GM18907 (cell line): ENCODE measurements around the gene AMER2.

ENCODE experiments used
- ATAC-seq: cut with Tn5 transposase; IDR thresholded peaks from one replicate; pipeline ENCODE4 v1.9.1; 2021; ENCODE audit warnings: mild to moderate bottlenecking, moderate library complexity; ENCODE audit not compliant: unreplicated experiment

Gene AMER2, protein sequence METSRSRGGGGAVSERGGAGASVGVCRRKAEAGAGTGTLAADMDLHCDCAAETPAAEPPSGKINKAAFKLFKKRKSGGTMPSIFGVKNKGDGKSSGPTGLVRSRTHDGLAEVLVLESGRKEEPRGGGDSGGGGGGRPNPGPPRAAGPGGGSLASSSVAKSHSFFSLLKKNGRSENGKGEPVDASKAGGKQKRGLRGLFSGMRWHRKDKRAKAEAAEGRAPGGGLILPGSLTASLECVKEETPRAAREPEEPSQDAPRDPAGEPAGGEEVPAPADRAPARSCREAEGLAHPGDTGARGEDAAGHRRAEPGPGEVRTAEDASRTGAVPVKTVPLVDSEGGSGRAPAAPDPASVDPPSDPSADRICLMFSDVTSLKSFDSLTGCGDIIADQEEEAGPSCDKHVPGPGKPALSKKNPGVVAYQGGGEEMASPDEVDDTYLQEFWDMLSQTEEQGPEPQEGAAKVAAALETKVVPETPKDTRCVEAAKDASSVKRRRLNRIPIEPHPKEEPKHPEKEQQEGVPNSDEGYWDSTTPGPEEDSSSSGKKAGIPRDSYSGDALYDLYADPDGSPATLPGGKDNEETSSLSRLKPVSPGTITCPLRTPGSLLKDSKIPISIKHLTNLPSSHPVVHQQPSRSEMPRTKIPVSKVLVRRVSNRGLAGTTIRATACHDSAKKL

GRCh38 chr13:25171517-25172302, at the start of gene AMER2:
Gene AMER2, minus strand, starts transcription at chr13:25172288. Its CDS starts 669 bp downstream, at chr13:25171619.
- ATAC-seq = no peak

GRCh38 chr13:25218019-25218418, 45.9 kb upstream of the AMER2 start:
- ATAC-seq = no peak

- no peak for ATAC-seq
Measured at GRCh38 chr13:25217023-25217885, 45.2 kb upstream of the AMER2 start.

DNA sequence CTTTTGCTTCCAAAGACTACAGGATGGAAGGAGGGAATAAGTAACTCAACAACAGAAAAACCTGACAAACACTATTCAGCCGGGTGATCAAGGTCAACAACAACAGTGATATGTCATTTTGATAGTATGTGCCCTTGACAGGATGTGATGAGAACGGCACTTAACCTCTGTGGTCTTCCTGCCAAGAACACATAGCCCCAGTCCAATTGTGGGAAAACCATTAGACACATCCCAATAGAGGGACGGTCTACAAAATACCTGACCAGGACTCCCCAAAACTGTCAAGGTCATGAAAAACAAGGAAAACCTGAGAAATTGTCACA, 43.1 kb upstream of the AMER2 start:
- ATAC-seq = no peak

- ATAC-seq = no peak
Measured at GRCh38 chr13:25214491-25215252, 42.6 kb upstream of the AMER2 start.

DNA sequence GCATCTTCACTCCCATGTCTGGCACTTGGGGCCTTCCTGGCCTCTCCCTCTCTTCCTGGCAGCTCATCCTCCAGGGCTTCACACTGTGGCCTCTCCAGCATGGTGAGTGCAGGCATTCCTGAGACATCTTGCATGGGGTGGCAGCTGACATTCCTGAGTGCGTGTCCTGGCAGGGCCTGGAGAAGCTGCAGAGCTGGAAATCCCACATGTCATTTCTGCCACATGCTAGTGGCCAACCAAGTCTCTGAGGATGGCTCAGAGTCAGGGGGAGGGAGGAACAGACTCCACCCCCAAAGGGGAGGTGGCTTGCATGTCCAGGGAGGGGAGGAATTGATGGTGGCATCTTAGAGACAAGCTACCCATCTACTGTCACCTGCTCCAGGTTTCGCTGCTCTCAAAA, 41.6 kb upstream of the AMER2 start:
- ATAC-seq = no peak

DNA sequence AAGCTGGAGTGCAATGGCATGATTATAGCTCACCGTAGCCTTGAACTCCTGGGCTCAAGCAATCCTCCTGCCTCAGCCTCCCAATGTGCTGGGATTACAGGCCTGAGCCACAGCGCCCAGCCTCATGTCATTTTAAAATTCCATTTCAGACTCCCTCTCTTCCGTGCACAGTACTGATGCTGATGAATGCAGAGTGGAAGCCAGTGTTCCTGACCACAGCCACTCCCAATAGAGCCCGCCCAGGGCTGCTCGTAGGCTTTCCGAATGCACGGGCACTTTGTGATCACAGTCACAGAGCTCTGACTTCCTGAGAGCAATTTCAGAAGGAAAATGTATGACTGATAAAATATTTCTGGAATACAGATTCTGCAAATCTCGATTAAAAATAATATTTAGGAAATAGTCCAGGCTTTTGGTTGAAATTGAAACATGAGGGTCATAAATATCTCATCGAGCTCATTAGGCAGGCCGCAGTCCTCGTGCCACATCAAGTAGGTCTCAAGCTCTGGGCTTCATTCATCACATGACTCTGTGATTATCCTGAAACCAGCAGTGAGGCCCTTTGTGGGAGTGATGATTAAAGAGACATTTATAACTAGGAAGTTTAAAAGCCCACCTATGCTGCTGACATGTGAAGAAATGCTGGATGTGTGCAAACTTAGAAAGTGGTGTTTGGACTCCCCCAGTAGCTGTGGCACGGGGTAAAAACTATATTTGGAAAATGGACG, 38.9 kb upstream of the AMER2 start:
- ATAC-seq = no peak

DNA sequence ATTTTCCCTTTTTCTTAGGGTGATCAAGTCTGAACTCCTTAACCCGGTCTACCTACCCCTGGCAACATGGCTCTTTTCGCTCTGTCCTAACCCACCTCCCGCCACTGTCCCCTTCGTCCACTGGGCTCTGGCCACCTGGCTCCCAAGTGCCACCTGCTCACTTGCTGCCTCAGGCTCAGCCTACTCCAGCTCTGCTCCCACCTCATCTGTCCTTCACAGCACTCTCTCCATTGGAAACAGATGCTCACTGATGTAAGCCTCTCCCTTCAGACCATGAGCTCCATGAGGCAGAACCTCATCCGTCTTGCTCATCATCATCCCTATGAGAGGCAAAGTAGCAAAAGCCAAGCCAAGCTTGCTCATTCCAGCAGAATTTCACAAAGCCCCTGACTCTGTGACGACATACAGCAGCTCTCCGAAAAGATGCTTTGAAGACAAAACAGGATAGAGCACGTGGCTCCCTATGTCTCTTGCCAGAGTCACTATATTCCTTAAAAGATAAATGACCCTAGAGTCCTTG, 35.3 kb upstream of the AMER2 start:
- no peak for ATAC-seq

GRCh38 chr13:25204863-25205262, 32.8 kb upstream of the AMER2 start:
- no peak for ATAC-seq

- ATAC-seq = no peak
Measured at GRCh38 chr13:25203127-25203740, 31.1 kb upstream of the AMER2 start.

DNA sequence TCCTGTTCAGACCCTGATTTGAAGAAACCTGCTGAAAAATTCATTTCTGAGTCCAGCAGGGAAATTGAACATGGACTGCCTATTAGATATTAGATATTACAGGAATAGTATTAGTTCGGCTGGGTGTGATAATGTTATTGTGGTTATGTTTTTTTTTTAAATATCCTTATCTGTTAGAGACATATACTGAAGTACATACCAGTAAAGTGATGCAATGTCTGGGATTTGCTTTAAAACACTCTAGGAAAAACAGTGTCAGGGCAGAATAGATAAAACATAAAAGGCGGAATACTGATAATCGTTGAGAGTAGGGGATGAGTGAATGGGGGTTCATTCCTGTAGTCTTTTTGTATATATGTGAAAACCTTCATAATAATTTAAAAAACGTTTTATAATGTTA, 28.7 kb upstream of the AMER2 start:
- ATAC-seq = no peak

GRCh38 chr13:25198647-25199046, 26.6 kb upstream of the AMER2 start:
- ATAC-seq = no peak

- ATAC-seq = no peak
Measured at GRCh38 chr13:25196971-25197370, 24.9 kb upstream of the AMER2 start.

GRCh38 chr13:25192936-25193335, 20.8 kb upstream of the AMER2 start:
- ATAC-seq = no peak

GRCh38 chr13:25192489-25192888, 20.4 kb upstream of the AMER2 start:
- no peak for ATAC-seq

- ATAC-seq = no peak
Measured at GRCh38 chr13:25192052-25192451, 20.0 kb upstream of the AMER2 start.

- ATAC-seq = no peak
Measured at GRCh38 chr13:25190771-25191170, 18.7 kb upstream of the AMER2 start.

- no peak for ATAC-seq
Measured at GRCh38 chr13:25190256-25190655, 18.2 kb upstream of the AMER2 start.

DNA sequence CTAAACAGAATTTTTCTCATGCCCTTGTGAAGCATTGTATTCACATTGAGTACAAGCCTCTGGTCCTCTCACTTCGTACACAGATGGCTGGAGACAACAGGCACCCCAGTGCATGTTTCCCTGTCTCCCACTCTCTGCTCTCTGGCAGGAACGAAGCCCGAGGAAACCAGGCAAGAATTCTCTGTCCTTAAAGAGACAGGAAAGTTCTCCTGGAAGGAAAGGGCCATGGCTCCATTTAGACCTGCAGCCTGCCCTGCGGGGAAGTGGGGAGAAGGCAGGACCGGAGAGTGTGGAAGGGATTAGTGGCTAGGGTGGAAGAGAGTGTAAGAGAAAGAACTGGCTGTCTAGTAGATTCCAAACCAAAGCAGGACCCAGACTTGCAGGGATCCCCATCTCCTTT, 15.5 kb upstream of the AMER2 start:
- no peak for ATAC-seq
